OCI-LY3 (cell line): ENCODE results near the gene UPP1.

Source experiments
- H2AFZ ChIP-seq: fragments of 200-600, 300-600 bp; shearing (Covaris generic); 2 replicates; pipeline ENCODE4 v1.6.0; 2014; ENCODE audit warnings: antibody characterized with exemption, low read depth, low read length
- H3K27ac ChIP-seq: fragments of 200-600, 300-600 bp; sonication (generic); 2 replicates; pipeline ENCODE4 v1.5.1; 2014; ENCODE audit warnings: mild to moderate bottlenecking, low read length, moderate library complexity, mixed read lengths
- H3K27me3 ChIP-seq: fragments of 200-600, 300-600 bp; sonication (generic); 2 replicates; pipeline ENCODE4 v1.6.1; 2014; ENCODE audit warnings: low read depth, low read length, mixed read lengths
- H3K36me3 ChIP-seq: fragments of 200-600, 300-600 bp; sonication (generic); replicated peaks from 2 replicates; pipeline ENCODE3; 2014; ENCODE audit warnings: low read depth, low read length, mixed read lengths
- H3K4me1 ChIP-seq: fragments of 300-600, 200-600 bp; sonication (generic); 2 replicates; pipeline ENCODE4 v1.6.1; 2014; ENCODE audit warnings: low read length, mixed read lengths
- H3K4me2 ChIP-seq: fragments of 200-600, 300-600 bp; sonication (generic); 2 replicates; pipeline ENCODE4 v1.6.1; 2014; ENCODE audit warnings: low read length, mixed read lengths
- H3K4me3 ChIP-seq: fragments of 300-600, 200-600 bp; sonication (generic); 2 replicates; pipeline ENCODE4 v1.5.1; 2014; ENCODE audit warnings: antibody characterized with exemption, mild to moderate bottlenecking, low read length, moderate library complexity
- H3K79me2 ChIP-seq: fragments of 300-600, 200-600 bp; shearing (Covaris generic); 2 replicates; pipeline ENCODE4 v1.6.1; 2014; ENCODE audit warnings: mild to moderate bottlenecking, low read length, mixed read lengths
- H3K9ac ChIP-seq: fragments of 300-600, 200-600 bp; shearing (Covaris generic); 2 replicates; pipeline ENCODE4 v1.6.0; 2014; ENCODE audit warnings: mild to moderate bottlenecking, low read length, moderate library complexity
- H3K9me3 ChIP-seq: fragments of 200-600, 300-600 bp; shearing (Covaris generic); 2 replicates; pipeline ENCODE4 v1.6.1; 2014; ENCODE audit warnings: low read length, mixed read lengths; ENCODE audit not compliant: insufficient read depth
- H4K20me1 ChIP-seq: fragments of 200-600, 300-600 bp; sonication (generic); 2 replicates; pipeline ENCODE4 v1.6.1; 2016; ENCODE audit warnings: low read length, mixed read lengths; ENCODE audit not compliant: insufficient read depth
- EZH2phosphoT487 ChIP-seq: fragments of 200-600 bp; shearing (Covaris generic); IDR thresholded peaks from 2 replicates; pipeline ENCODE4 v1.6.1; 2018; ENCODE audit warnings: antibody characterized with exemption, mixed run types, low read depth
- TF ChIP-seq, protein P1 (sequence below): fragments of 200-600, 300-600 bp; sonication (generic); IDR thresholded peaks from 2 replicates; pipeline ENCODE4 v1.5.1; 2014; ENCODE audit warnings: antibody characterized with exemption, low read length, low read depth

UPP1 gene

DNA sequence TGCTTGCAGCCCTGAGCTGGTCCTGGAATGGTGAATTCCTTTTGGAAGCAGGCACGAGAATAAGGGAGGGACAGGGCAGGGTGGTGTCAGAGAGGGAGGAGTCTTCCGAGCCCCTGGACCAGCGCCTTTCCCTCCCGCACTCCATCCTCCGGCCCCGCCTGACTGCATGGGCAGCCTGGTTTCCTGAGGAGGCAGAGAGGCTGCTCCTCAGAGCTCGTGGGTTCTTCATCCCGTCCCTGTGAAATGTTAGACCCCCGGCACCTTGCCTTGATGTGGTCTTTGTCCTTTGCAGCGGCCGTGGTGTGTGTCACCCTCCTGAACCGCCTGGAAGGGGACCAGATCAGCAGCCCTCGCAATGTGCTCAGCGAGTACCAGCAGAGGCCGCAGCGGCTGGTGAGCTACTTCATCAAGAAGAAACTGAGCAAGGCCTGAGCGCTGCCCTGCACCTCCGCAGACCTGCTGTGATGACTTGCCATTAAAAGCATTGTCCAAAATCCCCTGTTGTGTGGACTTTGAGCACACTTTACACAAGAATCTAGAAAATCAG lies 18.9 kb downstream of the UPP1 start:
- Histone ChIP-seq H3K27me3 (peaks cover 15% of the 10 kb centered on the region), H3K9me3 (no peaks in the 10 kb centered on the region), H3K4me2 (no peak overlapping the region), H3K79me2 (no peaks in the 10 kb centered on the region), H3K27ac (no peak overlapping the region), H3K4me3 (no peak overlapping the region), H3K36me3 (no peaks in the 10 kb centered on the region), H4K20me1 (no peaks in the 10 kb centered on the region), H3K4me1 (no peaks in the 10 kb centered on the region), H2AFZ (no peak overlapping the region), H3K9ac (no peak overlapping the region)
- no peak for TF ChIP-seq EZH2phosphoT487
- TF ChIP-seq, protein P1, sequence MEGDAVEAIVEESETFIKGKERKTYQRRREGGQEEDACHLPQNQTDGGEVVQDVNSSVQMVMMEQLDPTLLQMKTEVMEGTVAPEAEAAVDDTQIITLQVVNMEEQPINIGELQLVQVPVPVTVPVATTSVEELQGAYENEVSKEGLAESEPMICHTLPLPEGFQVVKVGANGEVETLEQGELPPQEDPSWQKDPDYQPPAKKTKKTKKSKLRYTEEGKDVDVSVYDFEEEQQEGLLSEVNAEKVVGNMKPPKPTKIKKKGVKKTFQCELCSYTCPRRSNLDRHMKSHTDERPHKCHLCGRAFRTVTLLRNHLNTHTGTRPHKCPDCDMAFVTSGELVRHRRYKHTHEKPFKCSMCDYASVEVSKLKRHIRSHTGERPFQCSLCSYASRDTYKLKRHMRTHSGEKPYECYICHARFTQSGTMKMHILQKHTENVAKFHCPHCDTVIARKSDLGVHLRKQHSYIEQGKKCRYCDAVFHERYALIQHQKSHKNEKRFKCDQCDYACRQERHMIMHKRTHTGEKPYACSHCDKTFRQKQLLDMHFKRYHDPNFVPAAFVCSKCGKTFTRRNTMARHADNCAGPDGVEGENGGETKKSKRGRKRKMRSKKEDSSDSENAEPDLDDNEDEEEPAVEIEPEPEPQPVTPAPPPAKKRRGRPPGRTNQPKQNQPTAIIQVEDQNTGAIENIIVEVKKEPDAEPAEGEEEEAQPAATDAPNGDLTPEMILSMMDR: no peak

DNA sequence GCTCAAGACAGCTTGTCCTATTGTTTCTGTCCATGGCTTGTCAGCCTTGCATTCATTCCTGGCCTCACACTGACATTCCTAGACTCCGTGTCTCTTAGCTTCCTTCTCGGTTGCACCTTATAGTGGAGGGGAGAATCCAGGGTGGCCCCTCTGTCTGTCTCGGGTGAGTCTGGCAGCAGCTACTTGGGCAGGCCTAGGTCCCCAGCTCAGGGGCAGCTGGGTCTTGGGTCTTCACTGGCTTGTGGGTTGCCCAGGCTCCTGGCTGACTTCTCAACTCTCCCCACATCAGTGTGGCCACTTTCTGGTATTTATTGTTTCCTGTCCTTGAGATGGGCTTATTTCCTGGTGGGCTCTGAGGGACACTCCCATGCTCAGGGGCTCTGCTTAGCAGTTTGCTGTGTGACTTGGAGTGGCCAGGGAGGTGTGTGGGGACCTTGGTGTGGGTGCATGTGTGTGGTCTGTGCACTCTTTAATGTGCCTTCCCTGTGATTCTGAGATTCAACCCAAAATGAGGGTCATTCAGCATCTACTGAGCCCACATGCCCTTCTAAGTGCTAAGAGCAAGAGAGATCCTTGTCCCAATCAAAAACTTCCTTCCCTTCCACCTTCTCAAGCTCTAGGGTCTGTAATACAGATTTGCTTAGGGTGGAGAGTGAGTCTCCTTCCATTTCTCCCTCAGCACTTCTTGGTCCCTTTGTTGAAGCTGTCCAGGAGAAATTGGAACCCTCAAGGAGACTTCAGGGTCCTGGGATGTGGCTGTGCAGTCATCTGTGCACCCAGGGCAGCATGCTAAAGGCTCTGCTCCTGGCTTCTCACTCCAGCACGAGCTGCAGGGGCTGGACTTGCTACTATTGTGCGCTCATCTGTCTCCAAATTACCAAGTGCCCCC lies 20.1 kb downstream of the UPP1 start:
- no peak overlapping the region for H3K9ac ChIP-seq
- no peak overlapping the region for H2AFZ ChIP-seq
- no peak overlapping the region for H3K27ac ChIP-seq
- no peak overlapping the region for H3K4me2 ChIP-seq
- no peaks in the 10 kb centered on the region for H3K36me3 ChIP-seq
- H3K9me3 ChIP-seq: no peaks in the 10 kb centered on the region
- no peaks in the 10 kb centered on the region for H3K79me2 ChIP-seq
- no peaks in the 10 kb centered on the region for H4K20me1 ChIP-seq
- no peak overlapping the region for H3K4me3 ChIP-seq
- H3K27me3 ChIP-seq: peaks cover 15% of the 10 kb centered on the region
- no peaks in the 10 kb centered on the region for H3K4me1 ChIP-seq
- no peak for TF ChIP-seq EZH2phosphoT487
- TF ChIP-seq, protein P1: no peak

DNA sequence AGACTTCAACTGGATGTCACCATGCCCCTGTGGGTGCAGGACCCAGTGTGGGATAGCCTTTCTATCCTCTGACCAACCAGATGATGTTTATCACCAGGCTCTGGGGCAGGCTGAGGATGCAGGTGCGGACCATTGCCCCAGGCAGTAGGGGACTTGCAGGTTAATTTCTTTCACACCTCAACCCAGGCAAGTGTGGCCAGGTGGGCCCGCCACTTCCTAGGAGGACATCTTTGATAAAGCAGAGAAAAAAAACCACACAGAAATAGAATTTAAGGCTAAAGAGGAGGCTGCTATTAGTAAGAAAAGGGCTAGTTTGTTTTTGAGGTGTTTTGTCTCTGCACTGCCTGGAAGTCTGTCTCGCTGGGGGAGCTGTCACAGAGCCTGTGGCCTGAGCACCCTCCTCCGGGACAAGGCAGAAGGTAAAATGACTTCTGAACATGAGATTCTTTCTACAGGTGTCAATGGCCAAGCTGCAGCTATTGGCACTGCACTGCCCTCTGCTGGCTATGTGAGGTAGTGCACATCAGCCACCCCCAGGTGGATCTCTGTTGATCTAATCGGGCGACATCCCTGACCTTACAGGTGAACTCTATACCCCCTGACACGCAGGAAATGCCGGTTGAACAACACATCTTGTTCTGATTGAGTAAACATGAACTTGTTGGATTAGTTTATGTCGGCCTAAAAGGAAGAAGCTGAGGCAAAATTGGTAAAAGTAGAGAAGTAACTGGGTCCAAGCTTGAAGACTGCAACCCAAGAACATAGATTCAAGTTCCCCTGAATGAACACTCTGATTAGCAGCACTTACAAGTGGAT lies 21.0 kb downstream of the UPP1 start:
- no peaks in the 10 kb centered on the region for H3K9me3 ChIP-seq
- TF ChIP-seq, protein P1: peak; percentile 93
- TF ChIP-seq EZH2phosphoT487: no peak
- no peak overlapping the region for H3K9ac ChIP-seq
- peaks cover 15% of the 10 kb centered on the region for H3K27me3 ChIP-seq
- H3K27ac ChIP-seq: no peak overlapping the region
- H3K36me3 ChIP-seq: no peaks in the 10 kb centered on the region
- no peaks in the 10 kb centered on the region for H3K4me1 ChIP-seq
- no peaks in the 10 kb centered on the region for H3K79me2 ChIP-seq
- no peak overlapping the region for H2AFZ ChIP-seq
- no peak overlapping the region for H3K4me2 ChIP-seq
- no peak overlapping the region for H3K4me3 ChIP-seq
- H4K20me1 ChIP-seq: no peaks in the 10 kb centered on the region

DNA sequence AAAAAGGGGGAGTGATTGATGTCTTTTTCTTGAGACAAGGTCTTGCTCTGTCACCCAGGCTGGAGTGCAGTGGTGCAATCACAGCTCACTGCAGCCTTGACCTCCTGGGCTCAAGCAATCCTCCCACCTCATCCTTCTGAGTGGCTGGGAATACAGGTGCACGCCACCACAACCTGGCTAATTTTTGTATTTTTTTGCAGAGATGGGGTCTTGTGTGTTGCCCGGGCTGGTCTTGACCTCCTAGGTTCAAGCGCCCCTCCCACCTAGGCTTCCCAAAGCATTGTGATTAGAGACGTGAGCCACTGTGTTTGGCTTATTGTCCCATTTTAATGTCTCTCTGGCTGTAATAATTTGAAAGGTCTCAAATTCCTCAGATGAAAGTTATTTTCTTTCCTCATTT lies 21.8 kb downstream of the UPP1 start:
- Histone ChIP-seq H2AFZ (no peak overlapping the region), H3K4me2 (no peak overlapping the region), H3K9ac (no peak overlapping the region), H3K79me2 (no peaks in the 10 kb centered on the region), H3K36me3 (no peaks in the 10 kb centered on the region), H3K4me1 (no peaks in the 10 kb centered on the region), H4K20me1 (no peaks in the 10 kb centered on the region), H3K4me3 (no peak overlapping the region), H3K9me3 (no peaks in the 10 kb centered on the region), H3K27me3 (peaks cover 15% of the 10 kb centered on the region), H3K27ac (no peak overlapping the region)
- TF ChIP-seq, protein P1: no peak
- no peak for TF ChIP-seq EZH2phosphoT487
